Body of pancreas (tissue), 4 donors: ENCODE measurements around the gene ARAP2. TPM values are rescaled to one million over a fixed set of nuclear protein-coding genes. Genes with fewer than 3 reads are reported as not detected.

Source experiments
- ATAC-seq: fragments of 150-250 bp; one replicate; pipeline ENCODE4 v1.9.1; 2016
- DNase-seq, 4 donors: peaks; one replicate each; pipeline ENCODE4 v3.0.0-alpha.2; 2019
- H3K27ac ChIP-seq, 4 donors: fragments of 200-600 bp; sonication (generic); 1 replicate in 3 of 4; 2 replicates in 1 of 4; pipeline versions ENCODE4 v1.5.1 to v1.6.1; 2016 to 2019; ENCODE audit warnings: mild to moderate bottlenecking in 1 of 4, mixed read lengths in 1 of 4, moderate library complexity in 1 of 4
- H3K27me3 ChIP-seq, 2 donors: fragments of 200-600 bp; sonication (generic); one replicate each; pipeline ENCODE4 v1.6.0; 2016; ENCODE audit warnings: mild to moderate bottlenecking in 1 of 2
- H3K36me3 ChIP-seq, 2 donors: fragments of 200-600 bp; sonication (generic); replicated peaks in 1 of 2; 2 replicates each; pipeline ENCODE4 v1.5.1; 2016; ENCODE audit warnings: low read depth in 2 of 2; ENCODE audit not compliant: insufficient read depth in 1 of 2
- H3K4me1 ChIP-seq: fragments of 200-600 bp; sonication (generic); one replicate; pipeline ENCODE4 v1.6.0; 2016
- H3K4me3 ChIP-seq, 2 donors: fragments of 200-600 bp; sonication (generic); 1 replicate in 1 of 2; 2 replicates in 1 of 2; pipeline ENCODE4 v1.5.1; 2016 to 2019
- H3K9me3 ChIP-seq, 3 donors: fragments of 200-600 bp; sonication (generic); 1 replicate in 2 of 3; 2 replicates in 1 of 3; pipeline ENCODE4 v1.5.1; 2016
- CTCF ChIP-seq, 7 experiments: fragments of 450-650 bp in 4 of 7; fragments of 200-600 bp in 3 of 7; sonication (generic) in 3 of 7; IDR thresholded peaks; one replicate each; pipeline ENCODE4 v1.5.1; 2016 to 2019; ENCODE audit warnings: antibody characterized with exemption in 7 of 7
- POLR2A ChIP-seq, 3 donors: fragments of 450-650 bp; IDR thresholded peaks; one replicate each; pipeline ENCODE4 v1.6.1; 2016; ENCODE audit warnings: antibody characterized with exemption in 3 of 3, mild to moderate bottlenecking in 2 of 3
- WGBS, 2 donors: methylation state at CpG; one replicate each; pipeline ENCODE4 v1.1.5; 2017; 5-methylcytosine and 5-hydroxymethylcytosine counted together
- intact Hi-C: fragments of 100-400 bp; cut with DNase I; formaldehyde crosslinking; loops from one replicate; pipeline ENCODE4 v1.15.1; 2023
- total RNA-seq, 2 donors: library from RNA; depleted of rRNA; stranded (reverse); fragments of >200 nt; gene quantifications; one replicate each; pipeline ENCODE4 v1.1.0, GENCODE V29; 2016

The ARAP2 gene
- total RNA-seq, 2 donors from 2014 or later: 12.5 to 14.3 TPM

- intact Hi-C loops: no loop called here
- no peak for DNase-seq
- no peaks in the 10 kb centered on the region for H3K27me3 ChIP-seq
- no peak for ATAC-seq
- 83 to 94% methylated on average over 1 of the region's 1 CpG for WGBS, 2 donors
- TF ChIP-seq CTCF (IDR thresholded peaks at IDR 0.05) (no peak), POLR2A (IDR thresholded peaks at IDR 0.05) (no peak)
- H3K36me3 ChIP-seq: peaks cover 0 to 5% of the 10 kb centered on the region in 2 donors
- no peaks in the 10 kb centered on the region for H3K9me3 ChIP-seq
- H3K4me1 ChIP-seq: no peaks in the 10 kb centered on the region
- no peak overlapping the region for H3K4me3 ChIP-seq
- H3K27ac ChIP-seq: no peak overlapping the region
Observed at GRCh38 chr4:36142504-36142903, 101.8 kb downstream of the ARAP2 start.

- 77 to 84% methylated on average over 1 of the region's 1 CpG for WGBS, 2 donors
- no peaks in the 10 kb centered on the region for H3K27me3 ChIP-seq
- no peak overlapping the region for H3K27ac ChIP-seq
- intact Hi-C loops: no loop called here
- peaks cover 0 to 3% of the 10 kb centered on the region in 2 donors for H3K36me3 ChIP-seq
- H3K9me3 ChIP-seq: no peaks in the 10 kb centered on the region
- ATAC-seq (no peak), DNase-seq (no peak)
- no peak overlapping the region for H3K4me3 ChIP-seq
- TF ChIP-seq CTCF (IDR thresholded peaks at IDR 0.05) (no peak), POLR2A (IDR thresholded peaks at IDR 0.05) (no peak)
- no peaks in the 10 kb centered on the region for H3K4me1 ChIP-seq
Observed at GRCh38 chr4:36141186-36141585, 103.1 kb downstream of the ARAP2 start.

GRCh38 chr4:36140421-36140820, 103.9 kb downstream of the ARAP2 start:
- H3K27me3 ChIP-seq: no peaks in the 10 kb centered on the region
- no peak overlapping the region for H3K27ac ChIP-seq
- peaks cover 0 to 3% of the 10 kb centered on the region in 2 donors for H3K36me3 ChIP-seq
- no peak overlapping the region for H3K4me3 ChIP-seq
- intact Hi-C loops: no loop called here
- H3K9me3 ChIP-seq: no peaks in the 10 kb centered on the region
- no peak for ATAC-seq
- no peak for DNase-seq
- no peaks in the 10 kb centered on the region for H3K4me1 ChIP-seq
- no peak for TF ChIP-seq POLR2A (IDR thresholded peaks at IDR 0.05)
- no peak for TF ChIP-seq CTCF (IDR thresholded peaks at IDR 0.05)

- TF ChIP-seq CTCF (IDR thresholded peaks at IDR 0.05) (no peak), POLR2A (IDR thresholded peaks at IDR 0.05) (no peak)
- ATAC-seq: no peak
- Histone ChIP-seq H3K4me3 (no peak overlapping the region), H3K4me1 (no peaks in the 10 kb centered on the region), H3K36me3 (no peaks in the 10 kb centered on the region), H3K27ac (no peak overlapping the region), H3K9me3 (no peaks in the 10 kb centered on the region), H3K27me3 (no peaks in the 10 kb centered on the region)
- intact Hi-C loops: no loop called here
- no peak for DNase-seq
Observed at GRCh38 chr4:36138220-36138619, 106.1 kb downstream of the ARAP2 start.

GRCh38 chr4:36137336-36137735, 107.0 kb downstream of the ARAP2 start:
- Histone ChIP-seq H3K4me1 (no peaks in the 10 kb centered on the region), H3K36me3 (no peaks in the 10 kb centered on the region), H3K9me3 (no peaks in the 10 kb centered on the region), H3K4me3 (no peak overlapping the region), H3K27ac (no peak overlapping the region), H3K27me3 (no peaks in the 10 kb centered on the region)
- intact Hi-C loops: no loop called here
- DNase-seq (no peak), ATAC-seq (no peak)
- no peak for TF ChIP-seq POLR2A (IDR thresholded peaks at IDR 0.05)
- no peak for TF ChIP-seq CTCF (IDR thresholded peaks at IDR 0.05)
- WGBS, 2 donors: 76 to 84% methylated on average over 4 of the region's 4 CpGs
